SU-DHL-6 (cell line): ENCODE results near the gene CNTNAP5.

Experiments used
- H2AFZ ChIP-seq: fragments of 200-600 bp; sonication (generic); 2 replicates; pipeline ENCODE4 v1.6.1; 2014; ENCODE audit warnings: low read depth, mild to moderate bottlenecking, moderate library complexity, mixed read lengths, antibody characterized with exemption, low read length; ENCODE audit not compliant: severe bottlenecking
- H3F3A ChIP-seq: fragments of 200-600 bp; shearing (Covaris generic); 2 replicates; pipeline ENCODE4 v1.6.0; 2016; ENCODE audit warnings: antibody characterized with exemption, mild to moderate bottlenecking; ENCODE audit not compliant: insufficient read depth
- H3K27ac ChIP-seq: fragments of 200-600 bp; sonication (generic); 2 replicates; pipeline ENCODE4 v1.5.1; 2016; ENCODE audit warnings: low read depth, mild to moderate bottlenecking, low read length, moderate library complexity, mixed read lengths
- H3K27me3 ChIP-seq: fragments of 200-600 bp; sonication (generic), shearing (Covaris generic); 2 replicates; pipeline ENCODE4 v1.6.0; 2014; ENCODE audit warnings: mild to moderate bottlenecking, low read length
- H3K36me3 ChIP-seq: fragments of 200-600 bp; sonication (generic); 2 replicates; pipeline ENCODE4 v1.6.1; 2014; ENCODE audit warnings: mild to moderate bottlenecking, low read length, mixed read lengths
- H3K4me2 ChIP-seq: fragments of 300-600, 200-600 bp; shearing (Covaris generic), sonication (generic); 2 replicates; pipeline ENCODE4 v1.6.0; 2014; ENCODE audit warnings: low read length, low read depth, mild to moderate bottlenecking; ENCODE audit not compliant: poor library complexity, severe bottlenecking
- H3K4me3 ChIP-seq: fragments of 200-600 bp; sonication (generic); 2 replicates; pipeline ENCODE4 v1.5.1; 2014; ENCODE audit warnings: antibody characterized with exemption, low read length, mild to moderate bottlenecking, mixed read lengths; ENCODE audit not compliant: insufficient read depth, poor library complexity, severe bottlenecking
- H3K79me2 ChIP-seq: fragments of 200-600 bp; sonication (generic); 2 replicates; pipeline ENCODE4 v1.6.1; 2014; ENCODE audit warnings: mild to moderate bottlenecking, low read length, moderate library complexity; ENCODE audit not compliant: insufficient read depth
- H3K9ac ChIP-seq: fragments of 200-600 bp; sonication (generic); 2 replicates; pipeline ENCODE4 v1.7.0; 2014; ENCODE audit warnings: mild to moderate bottlenecking, low read length
- H3K9me2 ChIP-seq: fragments of 200-600 bp; sonication (generic); replicated peaks from 2 replicates; pipeline ENCODE4 v1.6.1; 2014; ENCODE audit warnings: low read length; ENCODE audit not compliant: insufficient read depth
- H3K9me3 ChIP-seq: fragments of 200-600 bp; sonication (generic); 2 replicates; pipeline ENCODE4 v1.6.1; 2014; ENCODE audit warnings: low read length, mixed read lengths; ENCODE audit not compliant: insufficient read depth
- H4K20me1 ChIP-seq: fragments of 200-600 bp; sonication (generic); 2 replicates; pipeline ENCODE4 v1.6.1; 2014; ENCODE audit warnings: low read depth, mild to moderate bottlenecking, antibody characterized with exemption, low read length, moderate library complexity, mixed read lengths
- EZH2phosphoT487 ChIP-seq: fragments of 200-600 bp; sonication (generic), shearing (Covaris generic); conservative IDR thresholded peaks from 2 replicates; pipeline ENCODE4 v1.6.1; 2018; ENCODE audit warnings: mild to moderate bottlenecking, antibody characterized with exemption, low read length, moderate library complexity, mixed read lengths
- TF ChIP-seq, protein P1 (sequence below): fragments of 200-600 bp; sonication (generic); IDR thresholded peaks from one replicate; pipeline ENCODE4 v1.5.1; 2017; ENCODE audit warnings: antibody characterized with exemption, mild to moderate bottlenecking, low read length, moderate library complexity; ENCODE audit not compliant: insufficient read depth, poor library complexity, severe bottlenecking

The CNTNAP5 gene

GRCh38 chr2:124666976-124667375 is 641.9 kb downstream of the CNTNAP5 start:
- Histone ChIP-seq H3K79me2 (no peaks in the 10 kb centered on the region), H3K36me3 (no peaks in the 10 kb centered on the region), H3K9me2 (no peaks in the 10 kb centered on the region), H3K27me3 (no peaks in the 10 kb centered on the region), H3K4me2 (no peak overlapping the region), H3K9ac (no peak overlapping the region), H4K20me1 (no peaks in the 10 kb centered on the region), H3F3A (no peaks in the 10 kb centered on the region), H3K27ac (no peak overlapping the region), H3K9me3 (no peaks in the 10 kb centered on the region), H2AFZ (no peak overlapping the region), H3K4me3 (no peak overlapping the region)
- TF ChIP-seq EZH2phosphoT487, result no peak
- TF ChIP-seq, protein P1, sequence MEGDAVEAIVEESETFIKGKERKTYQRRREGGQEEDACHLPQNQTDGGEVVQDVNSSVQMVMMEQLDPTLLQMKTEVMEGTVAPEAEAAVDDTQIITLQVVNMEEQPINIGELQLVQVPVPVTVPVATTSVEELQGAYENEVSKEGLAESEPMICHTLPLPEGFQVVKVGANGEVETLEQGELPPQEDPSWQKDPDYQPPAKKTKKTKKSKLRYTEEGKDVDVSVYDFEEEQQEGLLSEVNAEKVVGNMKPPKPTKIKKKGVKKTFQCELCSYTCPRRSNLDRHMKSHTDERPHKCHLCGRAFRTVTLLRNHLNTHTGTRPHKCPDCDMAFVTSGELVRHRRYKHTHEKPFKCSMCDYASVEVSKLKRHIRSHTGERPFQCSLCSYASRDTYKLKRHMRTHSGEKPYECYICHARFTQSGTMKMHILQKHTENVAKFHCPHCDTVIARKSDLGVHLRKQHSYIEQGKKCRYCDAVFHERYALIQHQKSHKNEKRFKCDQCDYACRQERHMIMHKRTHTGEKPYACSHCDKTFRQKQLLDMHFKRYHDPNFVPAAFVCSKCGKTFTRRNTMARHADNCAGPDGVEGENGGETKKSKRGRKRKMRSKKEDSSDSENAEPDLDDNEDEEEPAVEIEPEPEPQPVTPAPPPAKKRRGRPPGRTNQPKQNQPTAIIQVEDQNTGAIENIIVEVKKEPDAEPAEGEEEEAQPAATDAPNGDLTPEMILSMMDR, result no peak

- no peaks in the 10 kb centered on the region for H3K9me3 ChIP-seq
- H3K9ac ChIP-seq, result no peak overlapping the region
- no peaks in the 10 kb centered on the region for H3K27me3 ChIP-seq
- TF ChIP-seq, protein P1, result no peak
- no peak for TF ChIP-seq EZH2phosphoT487
- H3K4me2 ChIP-seq, result no peak overlapping the region
- H3F3A ChIP-seq, result no peaks in the 10 kb centered on the region
- no peak overlapping the region for H3K4me3 ChIP-seq
- no peak overlapping the region for H2AFZ ChIP-seq
- H3K36me3 ChIP-seq, result no peaks in the 10 kb centered on the region
- H3K79me2 ChIP-seq, result no peaks in the 10 kb centered on the region
- no peaks in the 10 kb centered on the region for H4K20me1 ChIP-seq
- no peak overlapping the region for H3K27ac ChIP-seq
- H3K9me2 ChIP-seq, result no peaks in the 10 kb centered on the region
Measured at GRCh38 chr2:124668161-124668560, 643.1 kb downstream of the CNTNAP5 start.

DNA sequence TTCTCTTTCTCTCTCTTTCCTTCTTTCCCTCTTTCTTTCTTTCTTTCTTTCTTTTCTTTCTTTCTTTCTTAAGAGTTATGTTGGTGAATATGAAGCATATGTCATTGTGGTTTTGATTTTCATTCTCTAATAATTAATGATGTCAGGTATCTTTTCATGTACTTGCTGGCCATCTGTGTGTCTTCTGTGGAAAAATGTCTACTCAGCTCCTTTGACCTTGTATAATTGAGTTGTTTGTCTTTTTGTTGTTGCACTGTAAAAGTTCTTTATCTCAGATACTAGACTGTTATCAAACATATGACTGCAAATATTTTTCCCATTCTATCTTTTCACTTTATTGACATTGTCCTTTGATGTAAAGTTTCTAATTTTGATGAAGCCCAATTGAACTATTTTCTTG is 645.1 kb downstream of the CNTNAP5 start:
- TF ChIP-seq, protein P1, result no peak
- no peak for TF ChIP-seq EZH2phosphoT487

DNA sequence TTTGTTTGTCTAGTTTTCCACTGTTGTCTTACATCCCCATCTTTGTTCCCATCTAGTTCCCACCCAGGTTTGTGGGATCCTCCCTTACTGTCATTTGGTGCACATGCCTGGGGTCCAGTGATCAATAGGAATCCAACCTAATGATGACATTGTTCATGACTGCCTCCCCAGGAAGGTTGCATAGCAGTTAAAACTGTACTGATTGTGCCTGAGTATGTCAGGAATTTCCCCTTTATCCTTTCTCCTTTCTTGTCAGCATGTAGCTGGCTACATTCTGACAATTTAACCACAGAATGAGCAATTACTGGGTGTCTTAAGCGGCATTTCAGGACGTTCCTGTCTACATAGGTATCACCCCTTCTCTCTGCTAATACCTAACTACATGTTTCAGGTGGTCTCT is 653.0 kb downstream of the CNTNAP5 start:
- Histone ChIP-seq H3K36me3 (no peaks in the 10 kb centered on the region), H2AFZ (no peak overlapping the region), H3F3A (no peaks in the 10 kb centered on the region)

More for the DNA sequence above, 645.1 kb downstream of the CNTNAP5 start:
- Histone ChIP-seq H3K4me3 (no peak overlapping the region), H3F3A (no peaks in the 10 kb centered on the region), H3K27me3 (no peaks in the 10 kb centered on the region), H3K27ac (no peak overlapping the region), H4K20me1 (no peaks in the 10 kb centered on the region), H3K9ac (no peak overlapping the region), H3K9me2 (no peaks in the 10 kb centered on the region), H3K36me3 (no peaks in the 10 kb centered on the region), H3K9me3 (no peaks in the 10 kb centered on the region), H2AFZ (no peak overlapping the region), H3K4me2 (no peak overlapping the region), H3K79me2 (no peaks in the 10 kb centered on the region)

More for the DNA sequence above, 653.0 kb downstream of the CNTNAP5 start:
- H3K79me2 ChIP-seq, result no peaks in the 10 kb centered on the region
- H3K9ac ChIP-seq, result no peak overlapping the region
- no peak overlapping the region for H3K4me2 ChIP-seq
- no peaks in the 10 kb centered on the region for H3K9me2 ChIP-seq
- H3K27me3 ChIP-seq, result no peaks in the 10 kb centered on the region
- H4K20me1 ChIP-seq, result no peaks in the 10 kb centered on the region
- no peaks in the 10 kb centered on the region for H3K9me3 ChIP-seq
- TF ChIP-seq EZH2phosphoT487, result no peak
- TF ChIP-seq, protein P1, result no peak
- H3K27ac ChIP-seq, result no peak overlapping the region
- H3K4me3 ChIP-seq, result no peak overlapping the region
